ENCODE measurements around the gene NKX2-3. TPM values are rescaled to one million over a fixed set of nuclear protein-coding genes. Genes with fewer than 3 reads are reported as not detected.

NKX2-3 gene
- total RNA-seq, 1 experiment from 2014 or later = 0.15 TPM

DNA sequence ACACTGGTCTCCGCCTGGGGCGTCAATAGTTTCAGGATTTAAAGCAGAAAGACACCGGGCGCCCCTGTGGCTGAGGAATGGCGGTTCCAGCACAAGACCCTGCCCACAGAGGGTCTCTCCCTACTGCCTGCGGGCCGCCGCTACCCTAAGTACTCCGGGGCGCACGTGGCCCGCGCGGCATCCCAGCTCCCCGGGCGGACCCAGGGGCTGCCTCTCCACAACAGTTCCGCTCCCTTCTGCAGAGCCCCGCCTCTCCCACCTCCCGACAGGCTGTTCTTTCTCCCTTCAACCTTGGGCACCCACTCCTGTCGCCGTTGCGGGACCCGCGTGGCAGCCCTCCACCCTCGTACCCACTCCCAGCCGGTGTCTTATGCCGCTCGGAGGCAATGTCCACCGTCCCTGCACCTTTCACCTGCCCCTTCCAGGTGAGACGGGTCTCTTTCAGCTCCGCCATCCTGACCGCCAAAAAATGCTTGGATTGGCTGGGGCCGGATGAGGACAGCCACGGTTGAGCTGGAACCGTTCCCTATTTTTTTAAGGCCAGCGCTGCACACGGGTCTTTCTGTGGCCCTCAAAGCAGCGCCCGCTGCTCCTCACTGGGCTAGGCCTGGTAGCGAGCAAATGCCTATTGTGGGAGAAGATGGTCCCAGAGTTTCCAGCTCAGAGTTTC, 1.6 kb upstream of the NKX2-3 start:
- H3K9me3 ChIP-seq (ENCODE audit: control insufficient read depth, insufficient read depth, low read depth, low read length) = no peaks in the 10 kb centered on the region
- in situ Hi-C loops (cut with HindIII; ENCODE audit: low pct_unique_long_range_greater_than_20kb, low sequenced_read_pairs) (no loop called here), intact Hi-C loops (cut with micrococcal nuclease; ENCODE audit: unreplicated experiment) (no loop called here)
- H3K27ac ChIP-seq (ENCODE audit: low read length) = no peak overlapping the region
- ChIA-PET CTCF (no interaction called here), POLR2A (interaction anchor here (0.6 kb wide), 1 partner anchor 127 kb away, joined by 3 read pairs; no protein-coding TSS in a partner anchor)
- TF ChIP-seq, protein P1, sequence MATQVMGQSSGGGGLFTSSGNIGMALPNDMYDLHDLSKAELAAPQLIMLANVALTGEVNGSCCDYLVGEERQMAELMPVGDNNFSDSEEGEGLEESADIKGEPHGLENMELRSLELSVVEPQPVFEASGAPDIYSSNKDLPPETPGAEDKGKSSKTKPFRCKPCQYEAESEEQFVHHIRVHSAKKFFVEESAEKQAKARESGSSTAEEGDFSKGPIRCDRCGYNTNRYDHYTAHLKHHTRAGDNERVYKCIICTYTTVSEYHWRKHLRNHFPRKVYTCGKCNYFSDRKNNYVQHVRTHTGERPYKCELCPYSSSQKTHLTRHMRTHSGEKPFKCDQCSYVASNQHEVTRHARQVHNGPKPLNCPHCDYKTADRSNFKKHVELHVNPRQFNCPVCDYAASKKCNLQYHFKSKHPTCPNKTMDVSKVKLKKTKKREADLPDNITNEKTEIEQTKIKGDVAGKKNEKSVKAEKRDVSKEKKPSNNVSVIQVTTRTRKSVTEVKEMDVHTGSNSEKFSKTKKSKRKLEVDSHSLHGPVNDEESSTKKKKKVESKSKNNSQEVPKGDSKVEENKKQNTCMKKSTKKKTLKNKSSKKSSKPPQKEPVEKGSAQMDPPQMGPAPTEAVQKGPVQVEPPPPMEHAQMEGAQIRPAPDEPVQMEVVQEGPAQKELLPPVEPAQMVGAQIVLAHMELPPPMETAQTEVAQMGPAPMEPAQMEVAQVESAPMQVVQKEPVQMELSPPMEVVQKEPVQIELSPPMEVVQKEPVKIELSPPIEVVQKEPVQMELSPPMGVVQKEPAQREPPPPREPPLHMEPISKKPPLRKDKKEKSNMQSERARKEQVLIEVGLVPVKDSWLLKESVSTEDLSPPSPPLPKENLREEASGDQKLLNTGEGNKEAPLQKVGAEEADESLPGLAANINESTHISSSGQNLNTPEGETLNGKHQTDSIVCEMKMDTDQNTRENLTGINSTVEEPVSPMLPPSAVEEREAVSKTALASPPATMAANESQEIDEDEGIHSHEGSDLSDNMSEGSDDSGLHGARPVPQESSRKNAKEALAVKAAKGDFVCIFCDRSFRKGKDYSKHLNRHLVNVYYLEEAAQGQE (IDR thresholded peaks at IDR 0.05; ENCODE audit: insufficient read depth in 1 of 2, low read depth in 2 of 2, low read length in 1 of 2) = no peak
- TF ChIP-seq POLR2AphosphoS5 (IDR thresholded peaks at IDR 0.05; ENCODE audit: low read depth, low read length) = no peak
- TF ChIP-seq SIN3A (IDR thresholded peaks at IDR 0.05; ENCODE audit: borderline replicate concordance, insufficient read depth, low read depth, low read length) = no peak
- TF ChIP-seq TCF7L2 (IDR thresholded peaks at IDR 0.05; ENCODE audit: low read depth, low read length) = no peak
- no TSS peak for BruUV-seq (replicated peaks)
- H3K4me3 ChIP-seq (ENCODE audit: low read depth in 2 of 2, low read length in 2 of 2) = no peak overlapping the region
- H3K4me1 ChIP-seq (ENCODE audit: control insufficient read depth, insufficient read depth, low read length) = no peaks in the 10 kb centered on the region; the same call in 1 of the 2 replicates
- H3K36me3 ChIP-seq (ENCODE audit: control insufficient read depth, insufficient read depth, low read length) = no peaks in the 10 kb centered on the region
- DNase-seq (ENCODE audit: low read depth, low spot score) = no peak
- ATAC-seq = no peak
- peaks cover 15% of the 10 kb centered on the region for H3K27me3 ChIP-seq (ENCODE audit: control insufficient read depth, insufficient read depth, low read length)

DNA sequence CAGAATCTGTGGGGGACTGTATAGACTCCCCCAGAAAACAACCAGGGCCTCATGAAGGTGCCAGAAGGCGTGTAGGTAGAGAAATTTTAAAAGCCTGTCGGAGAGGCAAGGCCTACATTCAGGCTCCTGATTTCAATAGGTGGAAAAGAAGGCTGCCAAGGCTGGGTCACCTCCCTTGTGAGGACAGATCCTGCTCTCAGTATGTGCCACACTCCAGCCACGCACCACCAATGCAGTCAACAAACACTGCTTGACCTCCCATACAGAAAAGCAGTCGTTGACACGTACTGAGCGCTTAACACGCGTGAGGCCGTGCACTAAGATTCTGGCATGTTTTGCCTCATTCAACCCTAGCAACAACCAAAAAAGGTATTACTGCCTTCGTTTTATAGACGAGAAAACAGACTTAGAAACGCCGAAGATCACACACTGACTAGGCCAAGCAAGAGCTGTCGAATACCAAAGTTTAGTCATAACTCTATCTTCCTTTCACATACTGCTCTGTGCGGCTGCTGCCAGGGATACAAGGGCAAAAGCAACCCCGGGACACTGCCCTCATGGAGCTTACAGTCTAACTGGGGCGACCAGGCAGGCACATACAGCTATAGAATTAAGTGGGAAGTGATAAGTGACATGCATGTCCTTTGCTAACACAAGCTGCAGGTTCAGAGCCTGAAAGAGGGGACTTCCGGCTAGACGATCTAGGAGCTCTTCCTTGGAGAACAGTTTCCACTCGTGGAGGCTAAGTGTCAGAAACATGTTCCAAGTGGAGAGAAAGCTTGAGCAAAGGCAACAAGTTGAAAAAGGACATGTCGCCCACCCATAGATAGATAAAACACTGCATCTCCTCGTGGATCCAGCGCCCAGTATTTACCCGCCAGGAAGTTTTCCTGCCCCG, 797 bp upstream of the NKX2-3 start:
- Histone ChIP-seq H3K4me3 (ENCODE audit: low read depth in 2 of 2, low read length in 2 of 2) (peak overlapping the region; percentile 49 to 54), H3K4me1 (ENCODE audit: control insufficient read depth, insufficient read depth, low read length) (no peaks in the 10 kb centered on the region; the same call in 1 of the 2 replicates), H3K36me3 (ENCODE audit: control insufficient read depth, insufficient read depth, low read length) (no peaks in the 10 kb centered on the region), H3K27me3 (ENCODE audit: control insufficient read depth, insufficient read depth, low read length) (peaks cover 18% of the 10 kb centered on the region), H3K9me3 (ENCODE audit: control insufficient read depth, insufficient read depth, low read depth, low read length) (no peaks in the 10 kb centered on the region), H3K27ac (ENCODE audit: low read length) (no peak overlapping the region)
- ChIA-PET CTCF (no interaction called here), POLR2A (interaction anchor here (0.6 kb wide), 1 partner anchor 127 kb away, joined by 3 read pairs; no protein-coding TSS in a partner anchor)
- in situ Hi-C loops (cut with HindIII; ENCODE audit: low pct_unique_long_range_greater_than_20kb, low sequenced_read_pairs) = no loop called here
- TF ChIP-seq POLR2AphosphoS5 (IDR thresholded peaks at IDR 0.05; ENCODE audit: low read depth, low read length) (no peak), SIN3A (IDR thresholded peaks at IDR 0.05; ENCODE audit: borderline replicate concordance, insufficient read depth, low read depth, low read length) (no peak), TCF7L2 (IDR thresholded peaks at IDR 0.05; ENCODE audit: low read depth, low read length) (no peak)
- TF ChIP-seq, protein P2, sequence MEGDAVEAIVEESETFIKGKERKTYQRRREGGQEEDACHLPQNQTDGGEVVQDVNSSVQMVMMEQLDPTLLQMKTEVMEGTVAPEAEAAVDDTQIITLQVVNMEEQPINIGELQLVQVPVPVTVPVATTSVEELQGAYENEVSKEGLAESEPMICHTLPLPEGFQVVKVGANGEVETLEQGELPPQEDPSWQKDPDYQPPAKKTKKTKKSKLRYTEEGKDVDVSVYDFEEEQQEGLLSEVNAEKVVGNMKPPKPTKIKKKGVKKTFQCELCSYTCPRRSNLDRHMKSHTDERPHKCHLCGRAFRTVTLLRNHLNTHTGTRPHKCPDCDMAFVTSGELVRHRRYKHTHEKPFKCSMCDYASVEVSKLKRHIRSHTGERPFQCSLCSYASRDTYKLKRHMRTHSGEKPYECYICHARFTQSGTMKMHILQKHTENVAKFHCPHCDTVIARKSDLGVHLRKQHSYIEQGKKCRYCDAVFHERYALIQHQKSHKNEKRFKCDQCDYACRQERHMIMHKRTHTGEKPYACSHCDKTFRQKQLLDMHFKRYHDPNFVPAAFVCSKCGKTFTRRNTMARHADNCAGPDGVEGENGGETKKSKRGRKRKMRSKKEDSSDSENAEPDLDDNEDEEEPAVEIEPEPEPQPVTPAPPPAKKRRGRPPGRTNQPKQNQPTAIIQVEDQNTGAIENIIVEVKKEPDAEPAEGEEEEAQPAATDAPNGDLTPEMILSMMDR (IDR thresholded peaks at IDR 0.05) = no peak
- TF ChIP-seq, protein P1 (IDR thresholded peaks at IDR 0.05; ENCODE audit: insufficient read depth in 1 of 2, low read depth in 2 of 2, low read length in 1 of 2) = no peak
- ATAC-seq (no peak), DNase-seq (ENCODE audit: low read depth, low spot score) (no peak)
- intact Hi-C loops (cut with micrococcal nuclease; ENCODE audit: unreplicated experiment) = no loop called here
- no TSS peak for BruUV-seq (replicated peaks)

Data from Panc1 (cell line).